Activated CD4-positive, CD25-positive, alpha-beta regulatory T cell treated with anti-CD3 and anti-CD28 coated beads, Interleukin-2, amount 50 U/mL, for 72 hours (primary cell): ENCODE data around the gene ADCY3.

Experiments used
- DNase-seq: peaks from one replicate; pipeline ENCODE4 v3.0.0; 2021

ADCY3 gene

DNA sequence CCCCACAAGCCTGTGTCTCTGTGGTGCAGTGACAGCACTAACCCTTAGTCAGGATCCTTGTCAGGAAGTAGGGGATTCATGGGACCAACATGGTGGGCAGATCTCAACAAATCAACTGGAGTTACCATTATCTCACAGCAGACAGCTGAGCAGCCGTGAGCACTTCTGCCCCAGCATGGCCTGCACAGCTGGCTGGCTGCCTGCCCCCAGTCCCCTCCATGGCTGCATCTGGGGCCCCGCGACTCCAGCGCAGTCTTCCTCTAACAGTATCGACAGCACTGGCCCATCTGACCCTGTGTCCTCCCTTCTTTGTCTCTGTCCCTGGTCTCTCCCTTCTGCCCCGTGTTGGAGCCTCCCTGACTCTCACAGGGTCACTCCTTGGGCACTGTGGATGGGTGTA lies 4.7 kb upstream of the ADCY3 start:
- DNase-seq: no peak

DNA sequence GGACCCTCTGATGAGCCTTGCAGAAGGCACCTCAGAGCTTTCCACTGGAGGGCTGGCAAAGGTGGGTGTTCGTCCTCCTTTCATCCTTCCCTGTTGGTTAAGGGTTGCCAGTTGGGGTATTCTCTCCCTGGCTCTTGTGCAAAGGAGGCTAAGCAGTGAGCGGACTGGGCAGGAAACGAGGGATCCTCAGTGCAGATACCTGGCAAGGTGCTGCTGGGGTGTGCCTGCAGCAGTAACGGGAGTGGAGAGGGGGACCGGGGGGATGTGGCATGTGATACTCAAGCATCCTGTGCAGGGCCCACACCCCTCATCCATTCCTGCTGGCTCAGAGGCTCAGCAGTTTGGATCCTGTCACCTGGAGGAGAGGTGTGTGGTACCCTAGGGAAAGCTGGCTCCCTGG lies 4.2 kb upstream of the ADCY3 start:
- no peak for DNase-seq

DNA sequence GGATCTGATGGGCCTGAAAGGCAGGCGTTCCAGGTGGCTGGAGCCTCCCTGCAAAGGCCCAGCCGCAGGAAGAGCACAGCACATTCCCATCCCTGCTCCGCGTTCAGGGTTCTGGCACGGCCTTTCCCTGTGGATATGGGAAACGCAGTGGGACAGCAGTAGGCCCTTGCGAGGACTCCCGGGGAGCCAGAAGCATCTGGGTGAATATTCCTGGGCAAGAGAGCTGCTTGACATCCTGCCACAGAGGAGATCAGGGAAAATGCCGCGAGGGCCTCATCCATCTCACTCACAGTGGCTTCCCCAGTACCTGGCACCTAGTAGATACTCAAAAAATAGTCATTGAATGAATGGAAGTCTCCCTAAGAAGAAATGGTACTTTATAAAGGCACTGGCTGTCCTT lies 3.1 kb upstream of the ADCY3 start:
- DNase-seq: no peak

DNA sequence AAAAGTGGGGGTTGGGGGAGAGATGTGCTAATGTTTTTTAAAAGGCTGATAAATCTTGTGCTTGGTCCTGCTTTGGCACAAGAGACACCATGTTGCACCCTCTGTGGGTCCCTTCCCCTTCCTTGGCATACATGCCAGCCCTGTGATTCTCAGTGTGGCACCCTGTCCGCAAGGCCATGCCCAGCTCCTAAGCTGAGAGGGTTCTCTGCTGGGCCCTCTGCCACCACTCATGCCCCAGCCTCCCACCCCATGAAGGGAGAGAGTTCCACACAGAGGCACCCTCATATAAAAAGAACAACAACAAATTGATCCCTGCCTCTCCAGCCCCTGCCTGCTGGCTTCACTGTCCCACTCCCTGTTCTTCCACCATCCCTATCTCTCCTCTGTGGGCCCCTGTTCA lies 2.5 kb upstream of the ADCY3 start:
- DNase-seq: no peak

DNA sequence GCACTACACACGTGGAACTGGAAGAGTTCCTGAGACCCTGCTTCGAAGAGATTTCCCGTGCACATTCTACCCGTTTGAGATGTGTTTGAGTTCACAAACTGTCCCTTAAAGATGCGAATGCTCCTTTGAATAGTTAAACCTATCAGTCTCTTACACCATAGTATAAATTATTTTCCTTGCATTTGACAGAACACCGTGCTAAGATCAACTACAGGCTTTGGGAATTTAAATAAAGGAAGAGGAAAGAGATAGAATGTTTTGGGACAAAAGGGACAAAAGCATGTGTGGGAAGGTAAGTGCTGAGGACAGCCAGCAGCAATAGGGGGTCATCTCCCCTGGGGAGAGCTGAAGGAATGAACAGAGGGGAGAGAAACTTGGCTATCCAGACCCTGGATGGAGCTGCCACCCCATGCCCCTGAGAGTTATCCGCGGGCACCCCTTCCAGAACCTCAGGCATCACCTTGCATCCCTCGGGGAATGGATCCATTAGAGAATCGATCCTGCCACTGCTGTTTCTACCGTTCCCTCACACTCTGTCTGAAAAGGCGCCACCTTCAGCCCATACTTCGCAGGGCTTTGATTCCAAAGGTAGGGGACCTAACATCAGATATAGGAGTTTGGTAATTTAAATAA lies 888 bp upstream of the ADCY3 start:
- DNase-seq: no peak

DNA sequence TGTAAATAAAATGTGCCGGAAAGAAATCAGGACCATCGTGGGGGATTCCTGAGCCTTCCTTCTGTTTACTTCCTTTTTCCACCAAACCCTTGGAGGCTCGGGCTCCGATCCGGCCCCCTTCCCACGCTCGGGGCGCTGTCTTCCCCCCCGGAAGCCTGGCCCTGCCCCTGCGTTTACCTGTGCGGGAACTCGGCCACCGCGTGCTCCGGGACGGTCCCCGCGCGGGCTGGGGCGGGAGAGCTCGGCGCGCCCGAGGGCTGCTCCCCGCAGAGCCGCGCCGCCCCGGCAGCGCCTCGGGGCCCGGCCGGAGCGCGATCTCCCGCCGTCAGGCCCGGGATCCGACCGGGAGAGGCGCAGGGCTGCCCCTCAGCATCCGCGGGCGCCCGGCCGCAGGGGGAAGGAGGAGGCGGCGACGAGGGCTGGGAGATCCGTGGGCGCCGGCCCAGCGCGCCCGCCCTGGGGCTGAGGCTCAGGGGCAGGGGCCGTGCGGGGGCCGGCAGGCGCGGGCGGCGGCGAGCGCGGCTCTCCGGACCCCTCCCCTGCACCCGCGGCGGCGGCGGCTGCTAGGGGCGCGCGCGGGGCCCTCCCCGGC lies 435 bp downstream of the ADCY3 start:
- peak; percentile 54 for DNase-seq

DNA sequence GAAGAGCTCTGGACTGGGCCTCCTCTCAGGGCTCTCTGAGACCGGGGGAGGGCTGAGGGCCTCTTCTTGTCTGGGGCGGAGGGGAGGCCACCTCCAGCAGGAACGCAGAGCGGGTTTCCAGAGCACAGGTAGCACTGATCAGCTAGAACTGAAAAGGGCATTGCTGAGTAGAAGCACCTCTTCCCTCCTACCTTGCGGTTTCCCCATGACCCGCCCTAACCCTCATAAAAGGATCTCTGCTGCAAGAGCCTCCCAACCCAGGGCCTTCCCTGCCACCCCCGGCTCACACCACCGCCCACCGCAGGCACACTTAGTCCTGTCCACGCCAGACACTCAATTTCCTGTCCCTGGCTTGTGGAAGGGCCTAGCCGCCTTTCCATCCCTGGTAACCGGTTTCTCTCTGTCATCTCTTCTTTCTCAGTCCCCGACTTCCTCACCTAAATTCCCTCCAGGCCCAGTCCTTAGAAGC lies 966 bp downstream of the ADCY3 start:
- DNase-seq: peak; percentile 65

DNA sequence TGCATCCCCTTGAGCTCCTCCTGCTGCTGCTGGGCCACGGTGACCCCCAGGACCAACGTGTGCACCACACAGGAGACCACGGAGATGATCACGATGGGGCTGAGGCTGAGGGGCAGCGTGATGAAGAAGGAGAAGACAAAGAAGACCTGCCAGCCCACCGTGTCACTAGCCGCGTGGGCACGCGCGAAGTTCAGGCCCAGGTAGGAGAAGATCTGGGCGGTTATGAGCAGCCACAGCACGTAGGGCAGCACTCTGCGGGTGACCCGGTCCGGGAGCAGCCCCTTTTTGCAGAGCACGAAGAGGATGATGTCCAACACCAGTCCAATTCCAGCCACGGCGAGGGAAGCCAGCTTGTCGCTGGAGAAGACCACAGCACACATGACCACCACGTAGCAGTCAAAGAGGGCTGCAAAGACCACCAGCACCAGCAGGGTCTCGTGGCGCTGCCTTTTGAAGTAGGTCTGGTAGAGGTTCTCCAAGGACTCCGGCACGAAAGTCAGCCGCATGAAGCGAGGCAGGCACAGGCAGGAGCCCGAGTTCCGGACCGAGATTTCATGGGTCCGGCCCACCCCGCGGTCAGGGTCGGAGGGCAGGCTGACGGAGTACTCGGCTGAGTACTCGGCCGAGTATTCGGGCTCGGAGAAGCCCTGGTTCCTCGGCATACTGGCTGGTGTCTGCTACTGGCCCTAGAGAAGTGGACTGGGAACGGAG lies 1.6 kb downstream of the ADCY3 start:
- no peak for DNase-seq

DNA sequence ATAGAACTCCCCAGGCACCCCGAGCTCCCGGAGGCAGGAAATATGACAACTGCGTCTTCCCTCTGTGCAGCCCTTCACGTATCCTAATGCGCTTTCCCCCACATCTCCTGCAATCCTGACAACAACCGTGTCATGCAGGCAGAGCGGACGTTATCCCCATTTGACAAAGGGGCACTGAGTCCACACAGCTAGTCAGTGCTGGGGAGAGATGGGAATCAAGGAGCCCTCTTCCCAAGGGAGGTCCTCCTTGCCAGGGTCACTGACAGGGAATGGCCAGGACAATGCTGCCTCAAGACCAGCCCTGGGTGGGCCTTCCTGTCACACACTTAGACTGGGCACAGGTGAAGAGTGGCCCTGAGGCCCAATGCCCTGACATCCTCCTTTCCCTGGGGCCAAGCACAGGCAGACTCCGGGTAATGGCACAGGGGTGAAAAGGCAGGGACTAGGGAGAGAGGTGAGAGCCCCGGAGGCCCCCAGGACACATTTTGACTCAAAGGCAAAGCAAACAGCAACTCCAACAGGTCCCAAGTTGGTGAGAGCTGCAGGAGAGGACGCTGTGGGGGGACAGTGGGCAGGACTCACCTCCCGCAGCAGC lies 2.2 kb downstream of the ADCY3 start:
- DNase-seq: no peak

DNA sequence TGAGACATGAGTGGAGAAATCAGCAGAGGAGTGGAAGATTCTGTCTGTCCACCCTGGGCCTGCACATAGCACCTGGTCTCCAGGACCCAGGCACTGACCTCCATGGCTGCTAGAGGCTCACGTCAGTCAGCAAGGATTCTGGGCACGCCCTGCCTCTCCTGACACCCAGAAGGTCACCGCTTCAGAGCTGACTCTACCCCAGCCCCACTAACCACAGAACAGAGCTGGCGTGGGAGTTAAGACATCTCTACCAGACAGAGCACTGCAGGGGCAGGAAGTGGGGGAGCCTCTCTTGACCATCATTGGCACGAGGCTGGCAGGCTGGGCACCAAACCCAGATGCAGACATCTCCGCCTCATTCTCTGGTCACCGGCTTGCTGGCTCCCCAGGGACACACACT lies 3.0 kb downstream of the ADCY3 start:
- peak; percentile 58 for DNase-seq

DNA sequence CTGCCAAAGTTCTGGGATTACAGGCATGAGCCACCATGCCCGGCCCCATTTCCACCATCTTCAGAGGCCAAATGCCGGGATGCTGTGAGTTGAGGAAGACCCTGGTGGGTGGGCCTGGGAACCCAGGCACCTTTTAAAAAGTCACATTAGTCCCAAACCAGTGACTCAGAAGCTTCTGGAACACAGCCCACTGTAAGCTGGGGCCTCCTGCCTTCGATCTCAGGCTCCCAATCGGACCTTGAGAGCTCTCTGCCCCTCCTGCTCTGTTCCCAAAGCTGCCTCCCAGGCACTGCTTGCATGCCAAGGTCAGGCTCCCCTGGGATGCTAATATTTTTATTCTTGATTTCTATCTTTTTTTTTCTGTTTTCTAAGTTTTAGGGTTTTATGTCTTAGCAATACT lies 4.2 kb downstream of the ADCY3 start:
- DNase-seq: no peak

DNA sequence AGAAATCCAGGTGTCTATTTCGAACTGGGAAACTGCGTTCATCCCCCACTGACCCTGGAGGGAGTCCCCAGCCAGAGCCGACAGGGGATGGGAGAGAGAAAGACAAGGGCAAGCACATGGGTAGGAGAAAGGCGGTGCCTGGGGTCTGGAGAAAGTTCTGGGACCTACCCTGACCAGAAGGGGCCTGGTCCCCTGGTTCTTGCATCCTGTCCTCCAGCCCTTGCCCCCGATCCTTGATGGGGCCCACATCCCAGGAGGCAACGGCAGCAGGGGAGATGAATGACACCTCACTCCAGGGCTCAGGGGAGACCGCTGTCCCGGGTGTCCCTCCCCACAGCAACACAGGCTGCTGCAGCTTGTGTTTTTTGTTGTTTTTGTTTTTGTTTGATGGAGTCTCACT lies 4.9 kb downstream of the ADCY3 start:
- DNase-seq: no peak

DNA sequence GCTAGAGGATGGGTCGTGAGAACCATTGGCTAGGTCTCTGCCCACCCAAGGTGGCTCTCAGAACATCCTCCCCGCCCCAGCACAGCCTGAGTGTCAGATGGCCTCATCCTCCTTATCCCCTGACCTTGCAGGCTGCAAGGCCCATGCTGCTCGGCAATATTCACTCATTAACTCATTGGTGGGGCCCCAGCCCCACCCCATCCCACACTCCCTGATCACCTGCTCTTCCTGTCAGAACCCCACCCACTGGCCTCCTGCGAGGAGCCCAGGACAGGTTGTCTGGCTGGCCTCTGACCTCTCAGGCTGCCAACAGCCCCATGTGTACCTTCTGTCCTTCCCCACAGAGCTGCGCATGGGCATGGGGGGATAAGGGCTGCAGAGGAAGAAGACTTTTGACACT lies 5.3 kb downstream of the ADCY3 start:
- DNase-seq: no peak

DNA sequence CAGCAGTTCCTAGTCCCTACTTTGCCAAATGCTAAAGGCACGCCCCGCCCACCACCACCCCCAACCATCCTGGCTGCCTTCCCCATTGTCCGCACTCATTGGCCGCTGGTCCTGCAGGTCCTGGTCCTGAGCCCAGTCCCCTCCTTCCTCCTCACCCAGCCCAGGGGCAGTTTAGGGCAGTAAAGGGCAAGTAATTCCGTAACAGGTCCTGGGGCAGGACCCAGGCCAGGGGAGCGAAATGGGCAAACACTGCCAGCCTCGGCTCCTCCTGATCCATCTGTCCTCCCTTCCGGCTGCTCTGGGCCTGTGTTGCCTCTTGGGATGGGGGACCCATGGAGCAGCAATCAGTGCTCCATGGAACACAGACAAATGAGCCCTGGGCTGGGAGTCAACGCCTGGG lies 6.1 kb downstream of the ADCY3 start:
- DNase-seq: no peak

DNA sequence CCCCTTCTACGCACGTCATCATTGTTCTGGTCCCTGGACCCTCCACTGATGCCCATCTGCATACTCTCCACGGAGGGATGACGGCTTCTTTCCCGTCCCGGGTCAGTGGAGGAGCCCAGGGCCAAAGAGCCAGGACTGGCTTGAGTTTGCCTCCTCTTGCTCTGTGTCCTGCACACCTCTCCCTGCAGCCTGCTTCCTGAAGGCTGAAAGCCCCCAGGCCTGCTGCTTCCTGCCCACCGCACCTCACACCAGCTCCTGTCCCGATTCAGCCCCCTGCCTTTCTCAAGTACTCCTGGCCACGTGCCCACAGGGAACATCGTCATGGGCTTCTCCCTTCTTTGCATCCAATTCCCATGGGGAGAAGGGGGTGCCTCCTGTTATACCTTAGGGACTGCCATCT lies 7.1 kb downstream of the ADCY3 start:
- no peak for DNase-seq

DNA sequence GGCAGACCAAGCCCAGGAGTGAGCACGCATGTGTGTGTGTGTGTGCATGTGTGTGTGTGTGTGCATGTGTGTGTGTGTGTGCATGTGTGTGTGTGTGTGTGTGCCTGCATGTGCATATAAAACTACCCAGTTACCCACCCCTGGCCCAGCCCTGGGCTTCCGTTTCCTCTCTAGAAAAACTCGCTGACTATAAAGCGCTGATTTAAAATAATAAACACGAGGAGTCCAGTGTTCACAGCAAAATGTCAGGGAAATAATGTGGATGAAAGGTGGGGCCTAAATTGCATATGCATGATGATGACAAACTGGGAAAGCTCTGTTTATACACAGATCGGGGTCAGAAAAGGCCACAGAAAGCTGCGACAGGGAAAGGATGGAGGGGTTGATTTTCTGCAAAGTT lies 7.5 kb downstream of the ADCY3 start:
- DNase-seq: no peak

DNA sequence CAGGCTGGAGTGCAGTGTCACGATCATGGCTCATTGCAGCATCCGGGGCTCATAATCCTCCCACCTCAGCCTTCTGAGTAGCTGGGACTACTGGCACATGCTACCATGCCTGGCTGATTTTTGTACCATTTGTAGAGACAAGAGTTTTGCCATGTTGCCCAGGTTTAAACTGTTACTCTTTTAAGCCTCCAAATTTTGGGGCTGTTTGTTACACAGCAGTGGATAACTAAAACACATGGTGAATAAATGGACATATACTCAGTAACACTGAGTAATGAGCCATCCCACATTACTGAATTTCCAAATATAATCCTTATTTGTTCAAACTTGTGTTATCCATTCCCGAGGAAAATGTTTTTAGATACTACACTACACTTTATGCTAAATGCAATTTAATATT lies 9.8 kb downstream of the ADCY3 start:
- no peak for DNase-seq

DNA sequence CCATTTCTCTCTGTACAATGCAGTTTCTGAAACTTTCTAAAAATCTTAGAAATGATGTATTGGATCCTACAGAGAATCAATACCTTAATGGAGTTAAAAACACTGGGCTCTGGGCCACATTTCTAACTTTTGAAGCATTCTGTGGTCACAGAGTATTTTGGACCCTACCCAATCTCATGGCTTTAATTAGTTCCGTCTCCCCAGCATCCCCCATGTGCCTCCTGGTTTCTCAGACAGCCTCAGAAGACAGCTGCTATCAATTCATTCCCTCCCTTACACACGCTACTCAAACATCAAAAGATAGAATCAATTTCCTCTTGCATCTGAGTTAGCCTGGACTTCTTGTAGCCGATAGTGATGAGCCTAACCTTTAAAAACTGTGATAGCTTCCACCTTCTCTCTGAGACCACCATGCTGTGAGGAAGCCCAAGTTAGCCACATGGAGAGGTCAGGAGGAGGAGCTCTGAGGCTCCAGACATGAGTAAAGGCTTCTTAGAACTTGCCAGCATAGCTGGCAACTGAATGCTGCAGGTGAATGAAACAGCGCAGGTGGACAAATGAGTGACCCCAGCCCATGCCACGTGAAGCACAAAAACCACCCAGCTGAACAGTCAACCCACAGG lies 10.4 kb downstream of the ADCY3 start:
- DNase-seq: no peak

DNA sequence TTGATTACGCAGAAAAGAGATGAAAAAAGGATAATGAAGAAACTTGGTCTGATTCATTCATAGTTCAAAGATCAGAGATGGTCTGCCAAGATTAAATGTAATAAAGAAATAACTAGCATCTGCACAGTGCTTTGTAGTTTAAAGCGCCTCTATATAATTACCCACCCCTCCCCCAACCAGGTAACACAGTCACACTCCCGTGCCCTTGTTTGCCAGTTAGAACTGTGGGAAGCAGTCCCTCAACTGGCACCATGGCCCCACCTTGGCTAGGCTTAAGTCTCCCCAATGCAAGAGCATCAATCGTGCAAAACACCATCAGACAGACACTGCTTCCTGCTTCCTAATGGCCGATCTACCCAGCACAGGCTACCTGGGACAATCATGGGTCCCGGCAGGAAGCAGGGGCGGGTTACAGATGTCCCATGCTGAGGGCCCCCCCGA lies 11.6 kb downstream of the ADCY3 start:
- DNase-seq: no peak

DNA sequence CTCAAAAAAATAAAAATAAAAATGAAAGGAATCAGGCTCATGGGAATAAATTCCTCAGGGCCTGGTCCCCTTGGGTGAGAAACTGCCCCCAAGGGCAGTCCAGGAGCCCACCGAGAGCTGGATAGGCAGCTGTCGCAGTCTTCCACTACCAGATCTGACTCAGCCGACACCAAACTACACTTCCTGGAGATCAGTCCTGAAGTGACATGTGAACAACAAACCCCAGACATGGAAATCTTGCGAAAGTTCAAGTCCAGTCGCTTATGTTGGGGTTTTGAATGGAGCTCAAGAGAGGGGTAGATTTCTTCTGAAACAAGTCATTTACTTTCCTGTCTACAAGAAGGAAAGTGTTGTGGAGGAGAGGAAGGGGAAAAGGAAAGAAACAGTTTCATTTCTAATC lies 12.9 kb downstream of the ADCY3 start:
- DNase-seq: no peak

DNA sequence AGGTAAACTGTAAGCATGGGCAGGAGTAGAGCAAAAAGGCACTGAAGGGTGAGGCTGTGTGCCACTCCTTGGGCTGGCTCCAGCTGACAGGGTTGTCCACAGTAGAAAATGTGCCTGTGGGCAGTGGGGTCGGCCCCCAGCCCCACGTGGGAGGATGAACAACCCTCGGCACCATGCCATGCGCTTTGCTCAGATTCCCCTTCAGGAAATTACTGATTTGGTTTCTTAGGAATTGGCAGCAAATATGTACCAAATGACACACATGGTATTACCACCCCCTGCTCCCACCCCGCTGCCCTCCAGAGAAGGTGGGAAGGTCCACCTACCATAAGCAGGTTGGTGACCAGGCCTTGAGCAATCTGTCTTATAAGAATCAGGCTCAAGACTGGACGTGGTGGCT lies 13.6 kb downstream of the ADCY3 start:
- no peak for DNase-seq

DNA sequence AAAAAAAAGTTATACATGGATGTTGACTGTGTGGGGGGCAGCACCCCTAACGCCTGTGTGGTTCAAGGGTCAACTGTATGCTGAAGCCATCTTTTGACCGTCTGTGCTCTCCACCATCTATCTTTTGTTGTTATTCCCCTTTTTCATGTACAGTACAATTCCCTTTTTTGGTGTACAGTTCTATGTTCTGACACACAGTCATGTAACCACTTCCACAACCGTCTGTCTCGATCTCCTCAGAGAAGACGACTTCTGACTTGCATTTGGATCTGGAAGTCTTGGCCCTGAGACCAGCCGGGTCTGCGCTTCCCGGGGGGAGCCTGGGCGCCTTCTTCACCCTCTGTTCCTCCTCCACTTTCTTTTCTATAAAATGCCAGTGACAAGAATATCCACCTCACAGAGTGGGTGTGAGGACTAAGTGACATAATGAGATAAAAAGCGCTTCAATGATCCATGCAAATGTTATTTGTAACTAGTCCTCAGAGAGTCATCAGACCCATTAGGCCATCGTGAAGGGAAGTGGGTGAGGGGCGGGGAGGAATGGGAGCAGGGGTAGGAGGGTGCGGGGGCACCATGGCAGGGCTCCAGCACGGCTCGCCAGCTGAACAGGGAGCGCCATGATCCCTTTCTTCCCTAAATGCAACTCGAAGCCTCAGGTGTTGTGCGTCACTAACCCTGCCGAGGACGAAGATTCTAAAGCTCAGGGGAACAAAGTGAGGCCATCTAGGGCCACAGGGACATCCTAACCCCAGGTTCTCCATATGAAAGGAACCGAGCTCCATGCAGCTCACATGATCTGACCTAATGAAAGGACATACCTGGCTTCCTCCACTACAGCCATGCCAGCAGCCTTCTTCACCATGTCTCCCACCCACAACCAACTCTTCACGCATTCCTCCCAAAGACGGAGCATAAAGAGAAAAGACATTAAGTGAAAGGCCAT lies 16.6 kb downstream of the ADCY3 start:
- no peak for DNase-seq
